SK-N-MC (cell line): ENCODE results near the gene TOM1L2.

ENCODE experiments used
- DNase-seq: peaks from one replicate; pipeline ENCODE4 v3.0.0-alpha.2; 2011; ENCODE audit warnings: low read depth, low spot score
- H3K27ac ChIP-seq: fragments of 200-600 bp; sonication (generic); 2 replicates; pipeline ENCODE4 v1.5.1; 2016; ENCODE audit warnings: mixed run types
- H3K36me3 ChIP-seq: fragments of 200-600 bp; sonication (generic); 2 replicates; pipeline ENCODE4 v1.6.1; 2017; ENCODE audit warnings: antibody characterized with exemption, low read length, mixed read lengths; ENCODE audit not compliant: insufficient read depth
- H3K4me3 ChIP-seq: fragments of 200-600 bp; sonication (generic); 2 replicates; pipeline ENCODE4 v1.5.1; 2016
- H3K9ac ChIP-seq: fragments of 200-600 bp; sonication (generic); 2 replicates; pipeline ENCODE4 v1.8.0; 2017; ENCODE audit warnings: mixed run types, mixed read lengths; ENCODE audit not compliant: insufficient read length
- H3K9me3 ChIP-seq: fragments of 200-600 bp; sonication (generic); 2 replicates; pipeline ENCODE4 v1.6.1; 2017; ENCODE audit warnings: low read depth, mild to moderate bottlenecking, antibody characterized with exemption, low read length, moderate library complexity, mixed read lengths
- EZH2 ChIP-seq: fragments of 200-600 bp; sonication (generic); IDR thresholded peaks from one replicate; pipeline ENCODE4 v1.6.1; 2017; ENCODE audit warnings: antibody characterized with exemption
- FOXP2 ChIP-seq: optimal IDR thresholded peaks from 2 replicates; pipeline ENCODE3; 2011; ENCODE audit warnings: mild to moderate bottlenecking, moderate library complexity; ENCODE audit not compliant: insufficient read depth; ENCODE audit errors: extremely low read length, control extremely low read depth
- POLR2AphosphoS5 ChIP-seq: IDR thresholded peaks from 2 replicates; pipeline ENCODE4 v1.6.1; 2012; ENCODE audit warnings: mild to moderate bottlenecking, low read depth, low read length, borderline replicate concordance

TOM1L2 gene

DNA sequence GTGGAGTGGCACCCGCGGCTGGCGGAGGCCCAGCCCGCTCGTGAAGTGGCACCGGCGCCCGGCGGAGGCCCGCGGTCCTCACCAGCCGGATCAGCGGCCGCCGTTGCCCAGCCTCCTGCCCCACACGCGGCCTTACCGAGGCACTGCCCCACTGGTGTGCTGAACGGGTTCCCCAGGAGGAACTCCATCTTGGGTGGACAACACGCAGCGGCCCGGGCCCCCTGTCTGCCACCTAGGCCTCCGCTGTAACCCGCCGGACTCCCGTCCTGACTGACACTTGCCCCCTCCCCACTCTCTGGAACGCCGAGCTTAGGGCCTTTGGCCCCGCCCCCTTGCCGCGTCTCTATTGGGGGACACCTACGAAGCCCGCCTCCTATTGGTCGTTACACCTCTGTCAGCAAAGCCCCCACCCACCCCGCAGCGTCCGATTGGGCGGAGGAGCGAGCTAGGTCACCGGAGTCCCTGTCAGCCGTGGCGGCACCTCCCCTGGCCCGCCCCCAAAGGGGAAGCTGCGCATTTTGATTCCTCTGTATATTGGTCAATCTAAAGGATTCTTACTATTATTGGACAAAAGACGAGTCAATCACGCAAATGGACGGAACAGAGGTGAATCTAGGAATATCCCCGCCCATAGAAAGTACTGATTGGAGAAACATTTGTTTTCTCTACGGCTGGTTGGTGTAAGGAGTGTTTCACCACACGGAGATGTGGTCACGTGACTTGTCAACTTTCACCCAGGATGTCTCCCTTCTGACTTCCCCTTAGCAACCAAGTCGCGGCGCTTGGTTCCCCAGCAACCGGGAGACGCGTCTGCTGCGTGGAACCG lies at the start of gene TOM1L2, which contains the start of gene DRC3:
TSS of gene TOM1L2 (minus strand) at position 275 of the 826 bp plus-strand sequence. CDS start at position 188, 87 bp downstream.
TSS of gene DRC3 (plus strand) at position 737 of the 826 bp plus-strand sequence. CDS start 4,737 bp downstream, outside the sequence.
- DNase-seq: peak; percentile 99
- Histone ChIP-seq H3K4me3 (peak within 1 kb of the TSS; percentile 88), H3K27ac (no peak within 1 kb of the TSS), H3K36me3 (no peaks in the 10 kb centered on the region), H3K9ac (peak within 1 kb of the TSS; percentile 69), H3K9me3 (no peaks in the 10 kb centered on the region)
- TF ChIP-seq POLR2AphosphoS5: no peak; the same call in 1 of the 2 replicates
- TF ChIP-seq FOXP2: no peak
- no peak for TF ChIP-seq EZH2

DNA sequence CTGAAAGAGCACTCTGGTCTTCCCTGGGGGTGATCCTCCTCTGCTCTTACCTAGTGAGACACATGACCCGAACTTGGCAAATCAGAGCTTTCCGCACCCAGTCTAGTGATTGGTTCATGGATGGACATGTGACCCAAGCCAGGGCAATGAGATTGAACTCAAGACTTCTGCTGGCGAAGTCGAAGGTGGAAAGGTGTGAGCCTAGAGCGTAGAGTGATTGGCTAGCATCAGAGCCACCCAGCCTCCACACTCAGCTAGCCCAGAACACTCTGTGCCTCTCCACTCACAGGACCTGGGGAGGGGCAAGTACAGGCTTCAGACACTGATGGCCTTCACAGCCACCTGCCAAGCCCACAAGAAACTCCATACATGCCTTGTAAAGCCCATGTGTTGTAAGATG lies 49.2 kb upstream of the TOM1L2 start:
- no peaks in the 10 kb centered on the region for H3K36me3 ChIP-seq
- DNase-seq: no peak
- H3K27ac ChIP-seq: no peak overlapping the region
- H3K9me3 ChIP-seq: no peaks in the 10 kb centered on the region
- H3K9ac ChIP-seq: no peak overlapping the region
- no peak overlapping the region for H3K4me3 ChIP-seq
- TF ChIP-seq POLR2AphosphoS5 (no peak), EZH2 (no peak), FOXP2 (no peak)

DNA sequence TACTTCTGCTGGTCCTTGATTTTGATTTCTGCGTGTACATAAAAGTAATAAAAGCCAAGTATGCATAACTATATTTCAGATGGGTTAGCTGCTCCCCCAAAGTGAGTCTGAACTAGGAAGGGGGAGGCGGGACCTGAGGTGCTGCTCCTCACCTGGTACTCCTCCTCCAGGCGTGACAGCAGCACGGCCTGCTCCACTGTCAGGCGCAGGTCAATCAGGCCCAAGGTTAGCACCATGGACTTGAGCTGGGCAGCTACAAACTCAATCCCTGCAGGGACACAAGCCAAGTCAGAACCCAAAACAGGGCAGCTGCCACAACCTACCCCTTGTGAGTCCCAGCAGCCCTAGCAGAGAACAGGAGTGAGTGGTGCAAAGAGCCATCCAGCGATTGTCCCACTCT lies 48.8 kb upstream of the TOM1L2 start:
- Histone ChIP-seq H3K4me3 (no peak overlapping the region), H3K9me3 (no peaks in the 10 kb centered on the region), H3K9ac (no peak overlapping the region), H3K27ac (no peak overlapping the region), H3K36me3 (no peaks in the 10 kb centered on the region)
- no peak for TF ChIP-seq EZH2
- TF ChIP-seq FOXP2: no peak
- TF ChIP-seq POLR2AphosphoS5: no peak
- DNase-seq: no peak

DNA sequence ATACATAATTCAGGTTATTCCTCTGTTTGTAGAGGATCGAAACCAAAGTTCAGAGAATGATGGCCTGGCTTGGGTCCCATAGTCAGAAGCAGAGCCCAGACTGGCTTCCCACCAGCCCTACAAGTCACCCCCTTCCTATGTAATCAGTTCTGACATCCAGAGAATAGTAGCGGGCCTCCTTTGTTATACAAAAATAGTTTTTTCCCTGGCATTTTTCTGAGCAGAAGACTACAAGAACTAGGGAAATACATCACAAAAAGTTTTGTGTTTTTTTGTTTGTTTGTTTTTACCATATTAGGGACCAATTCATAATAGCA lies 47.6 kb upstream of the TOM1L2 start:
- no peaks in the 10 kb centered on the region for H3K36me3 ChIP-seq
- no peak overlapping the region for H3K9ac ChIP-seq
- no peak overlapping the region for H3K4me3 ChIP-seq
- no peak for DNase-seq
- H3K9me3 ChIP-seq: no peaks in the 10 kb centered on the region
- no peak for TF ChIP-seq EZH2
- TF ChIP-seq FOXP2: no peak
- TF ChIP-seq POLR2AphosphoS5: no peak
- H3K27ac ChIP-seq: no peak overlapping the region

DNA sequence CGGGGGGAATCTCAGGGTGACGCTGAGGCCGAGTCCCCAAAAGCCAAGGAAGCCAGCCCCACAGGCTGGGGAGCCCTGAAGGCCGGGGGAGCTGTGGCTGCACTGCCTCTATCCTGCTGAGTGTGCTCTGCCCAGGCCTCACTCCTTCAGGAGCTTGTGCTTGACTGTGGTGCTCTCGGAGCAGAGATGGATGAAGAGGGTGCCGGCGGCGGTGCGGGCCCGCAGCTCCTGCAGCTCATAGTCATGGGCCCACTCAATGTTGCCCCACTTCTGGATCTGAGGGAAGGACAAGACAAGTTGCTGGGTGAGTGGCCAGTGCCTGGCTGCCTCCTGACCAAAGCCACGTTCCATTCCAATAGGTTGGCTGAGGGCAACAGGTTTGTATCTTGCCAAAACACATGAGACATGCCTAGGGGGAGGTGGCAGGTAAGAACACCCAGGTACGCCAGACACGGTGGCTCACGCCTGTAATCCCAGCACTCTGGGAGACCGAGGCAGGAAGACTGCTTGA lies 46.3 kb upstream of the TOM1L2 start:
- Histone ChIP-seq H3K27ac (no peak overlapping the region), H3K9me3 (no peaks in the 10 kb centered on the region), H3K9ac (no peak overlapping the region), H3K4me3 (no peak overlapping the region), H3K36me3 (no peaks in the 10 kb centered on the region)
- TF ChIP-seq EZH2 (no peak), FOXP2 (no peak), POLR2AphosphoS5 (no peak)
- no peak for DNase-seq

DNA sequence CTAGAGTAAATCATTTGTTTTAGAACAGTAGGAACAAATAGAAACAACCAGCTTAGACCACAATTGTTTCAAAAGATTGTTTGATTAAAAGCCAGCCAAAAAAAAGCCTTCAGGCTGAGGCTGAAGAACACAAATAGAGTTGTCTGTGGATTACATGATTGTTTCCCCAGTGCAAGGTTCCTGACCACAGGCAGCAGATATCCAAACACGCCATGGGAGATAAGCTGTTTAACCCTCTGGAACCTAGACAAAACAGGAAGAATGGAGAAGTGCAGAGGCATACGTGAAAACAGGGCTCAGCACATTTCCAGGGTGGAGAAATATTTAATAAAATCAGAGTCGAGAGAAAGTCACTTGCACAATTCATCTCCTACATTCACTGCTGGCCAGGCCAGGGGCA lies 45.8 kb upstream of the TOM1L2 start:
- TF ChIP-seq POLR2AphosphoS5 (no peak), EZH2 (no peak), FOXP2 (no peak)
- no peak overlapping the region for H3K9ac ChIP-seq
- no peak overlapping the region for H3K4me3 ChIP-seq
- H3K27ac ChIP-seq: no peak overlapping the region
- no peak for DNase-seq
- no peaks in the 10 kb centered on the region for H3K9me3 ChIP-seq
- no peaks in the 10 kb centered on the region for H3K36me3 ChIP-seq

DNA sequence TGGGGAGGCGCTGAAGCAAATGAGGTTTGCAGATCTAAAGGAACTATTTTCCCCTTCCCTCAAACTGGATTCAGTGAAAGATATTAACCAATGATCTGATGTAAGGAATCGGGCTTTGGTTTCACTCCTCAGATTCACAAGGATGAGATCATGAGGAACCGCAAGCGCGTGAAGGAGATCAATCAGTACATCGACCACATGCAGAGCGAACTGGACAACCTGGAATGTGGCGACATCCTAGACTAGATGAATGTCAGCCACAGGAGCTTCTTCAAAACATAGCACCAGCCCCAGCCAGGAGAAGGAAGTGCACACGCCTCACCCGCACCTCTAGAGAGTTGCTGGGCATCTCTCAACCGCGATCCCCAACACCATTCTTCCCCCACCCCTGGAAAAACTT lies 44.2 kb upstream of the TOM1L2 start:
- no peak overlapping the region for H3K27ac ChIP-seq
- TF ChIP-seq EZH2 (no peak), FOXP2 (no peak), POLR2AphosphoS5 (no peak)
- no peaks in the 10 kb centered on the region for H3K36me3 ChIP-seq
- no peak overlapping the region for H3K9ac ChIP-seq
- no peak overlapping the region for H3K4me3 ChIP-seq
- DNase-seq: no peak
- H3K9me3 ChIP-seq: no peaks in the 10 kb centered on the region

DNA sequence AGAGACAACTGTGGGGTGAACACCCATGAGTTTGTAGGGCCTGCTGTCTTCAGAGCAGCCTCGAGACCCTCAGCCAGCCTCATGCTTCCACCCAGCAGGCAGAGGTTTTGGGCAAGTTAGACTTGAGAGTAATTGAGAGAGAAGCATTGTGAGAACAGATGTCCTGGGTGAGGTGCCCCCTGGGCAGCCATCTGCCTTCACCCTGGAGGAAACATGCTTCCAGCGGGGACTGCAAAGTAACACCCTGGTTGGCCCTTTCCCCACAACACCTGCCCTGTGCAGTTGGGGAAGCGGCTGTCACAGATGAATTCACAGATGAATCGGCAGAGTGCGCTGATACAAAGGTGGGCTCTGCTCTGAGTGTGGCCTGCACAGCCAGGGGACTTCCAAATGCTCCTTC lies 43.4 kb upstream of the TOM1L2 start:
- no peaks in the 10 kb centered on the region for H3K9me3 ChIP-seq
- H3K4me3 ChIP-seq: no peak overlapping the region
- no peak overlapping the region for H3K27ac ChIP-seq
- DNase-seq: no peak
- TF ChIP-seq EZH2 (no peak), POLR2AphosphoS5 (no peak), FOXP2 (no peak)
- no peaks in the 10 kb centered on the region for H3K36me3 ChIP-seq
- no peak overlapping the region for H3K9ac ChIP-seq
